Stimulated activated CD4-positive, alpha-beta T cell treated with anti-CD3 and anti-CD28 coated beads, Interleukin-2, amount 100 ng/mL, for 48 hours (primary cell): ENCODE measurements around the gene ELAC1.
"Not testable (repeated sequence)": the region's sequence is repeated elsewhere in the genome, so short reads cannot be mapped to it uniquely, and the experiment has no call there.

Source experiments
- DNase-seq, 2 donors: peaks; one replicate each; pipeline ENCODE4 v3.0.0-alpha.2; 2020

ELAC1 gene, protein sequence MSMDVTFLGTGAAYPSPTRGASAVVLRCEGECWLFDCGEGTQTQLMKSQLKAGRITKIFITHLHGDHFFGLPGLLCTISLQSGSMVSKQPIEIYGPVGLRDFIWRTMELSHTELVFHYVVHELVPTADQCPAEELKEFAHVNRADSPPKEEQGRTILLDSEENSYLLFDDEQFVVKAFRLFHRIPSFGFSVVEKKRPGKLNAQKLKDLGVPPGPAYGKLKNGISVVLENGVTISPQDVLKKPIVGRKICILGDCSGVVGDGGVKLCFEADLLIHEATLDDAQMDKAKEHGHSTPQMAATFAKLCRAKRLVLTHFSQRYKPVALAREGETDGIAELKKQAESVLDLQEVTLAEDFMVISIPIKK

GRCh38 chr18:50967714-50968661, at the start of gene ELAC1:
Gene ELAC1 (plus strand): TSS chr18:50968040. CDS start chr18:50974405, 6,365 bp downstream.
- peak; percentile 47 to 61 for DNase-seq

GRCh38 chr18:50918153-50918552, 49.7 kb upstream of the ELAC1 start:
- no peak for DNase-seq

GRCh38 chr18:50924372-50924771, 43.5 kb upstream of the ELAC1 start:
- no peak for DNase-seq

- DNase-seq, result no peak
Observed at GRCh38 chr18:50926521-50926920, 41.3 kb upstream of the ELAC1 start.

GRCh38 chr18:50928551-50928950, 39.3 kb upstream of the ELAC1 start:
- DNase-seq, result no peak

DNA sequence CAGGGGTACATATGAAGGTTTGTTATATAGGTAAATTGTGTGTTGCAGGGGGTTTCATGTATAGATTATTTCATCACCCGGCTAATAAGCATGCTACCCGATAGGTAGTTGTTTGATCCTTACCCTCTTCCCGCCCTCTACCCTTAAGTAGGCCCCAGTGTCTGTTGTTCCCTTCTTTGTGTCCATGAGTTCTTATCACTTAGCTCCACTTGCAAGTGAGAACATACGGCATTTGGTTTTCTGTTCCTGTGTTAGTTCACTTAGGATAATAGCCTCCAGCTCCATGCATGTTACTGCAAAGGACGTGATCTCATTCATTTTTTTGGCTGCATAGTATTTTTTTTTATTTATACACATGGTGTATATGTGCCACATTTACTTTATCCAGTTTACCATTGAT, 34.2 kb upstream of the ELAC1 start:
- no peak for DNase-seq

- DNase-seq, result no peak
Observed at GRCh38 chr18:50934545-50935211, 33.2 kb upstream of the ELAC1 start.

- DNase-seq, result no peak
Observed at GRCh38 chr18:50935493-50936191, 32.2 kb upstream of the ELAC1 start.

DNA sequence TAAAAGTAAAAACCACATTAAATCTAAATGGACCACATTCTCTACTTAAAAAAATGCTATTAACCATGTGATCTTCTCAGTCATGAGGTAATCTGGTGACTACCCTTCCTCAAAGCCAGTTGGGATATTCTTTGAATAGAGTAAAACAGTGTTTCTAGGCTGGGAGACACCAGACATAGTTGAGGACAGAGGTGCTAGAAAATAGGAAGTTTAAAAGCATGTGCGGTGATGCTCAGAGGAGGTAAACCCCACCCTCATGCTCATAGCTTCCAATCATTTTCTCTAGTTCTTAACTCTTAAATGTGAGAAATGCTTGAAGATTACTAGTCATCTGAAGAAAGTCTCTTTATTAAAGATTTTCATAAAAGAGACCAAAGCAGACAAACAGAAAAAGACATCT, 30.7 kb upstream of the ELAC1 start:
- no peak for DNase-seq

- DNase-seq, result no peak
Observed at GRCh38 chr18:50938912-50939311, 28.9 kb upstream of the ELAC1 start.

DNA sequence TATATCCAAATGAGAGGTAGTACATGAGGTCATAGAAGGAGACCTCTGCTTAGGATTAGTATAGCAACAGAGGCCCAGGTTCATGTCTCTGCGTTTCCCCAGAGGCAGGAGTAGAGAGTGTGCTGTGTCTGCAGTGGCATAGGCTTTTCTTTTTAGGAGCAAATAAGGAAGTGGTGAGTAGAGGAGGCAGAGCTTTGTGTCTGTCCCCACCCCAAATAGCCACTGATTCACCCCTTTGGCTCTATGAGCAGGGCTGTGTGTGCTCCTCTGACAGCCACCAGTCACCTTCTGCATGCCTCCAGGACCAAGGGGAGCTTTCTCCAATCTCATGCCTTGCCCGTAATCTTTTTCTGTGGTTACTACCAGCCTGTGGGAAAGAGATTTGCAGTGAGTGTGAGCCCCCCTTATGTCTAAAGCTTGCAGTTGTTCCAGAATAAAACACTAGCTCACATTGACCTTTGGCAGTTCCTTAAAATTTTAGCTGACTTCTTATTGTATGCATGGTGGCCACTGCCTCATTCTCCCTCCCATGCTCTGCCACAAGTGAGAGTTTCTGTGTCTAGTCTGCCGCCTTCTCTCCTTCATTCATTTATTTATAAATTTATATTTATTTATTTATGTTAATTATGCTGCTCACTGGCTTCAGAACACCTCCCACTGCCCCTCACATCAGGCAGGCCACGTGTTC, 23.5 kb upstream of the ELAC1 start:
- no peak for DNase-seq

DNA sequence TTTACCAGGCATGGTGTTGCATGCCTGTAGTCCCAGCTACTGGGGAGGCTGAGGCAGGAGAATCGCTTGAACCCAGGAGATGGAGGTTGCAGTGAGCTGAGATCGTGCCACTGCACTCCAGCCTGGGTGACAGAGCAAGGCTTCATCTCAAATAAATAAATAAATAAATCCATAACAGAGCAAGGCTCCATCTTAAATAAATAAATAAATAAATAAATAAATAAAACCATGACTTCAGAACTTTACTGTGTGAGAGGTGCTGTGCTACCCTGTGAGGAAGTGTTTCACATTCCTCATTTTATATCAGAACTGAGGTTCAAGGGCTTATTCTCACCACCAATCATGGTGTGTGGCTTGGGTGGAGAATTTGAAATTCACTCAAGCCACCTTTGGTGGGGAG, 21.9 kb upstream of the ELAC1 start:
- DNase-seq, result not testable (repeated sequence)

GRCh38 chr18:50947899-50948298, 19.9 kb upstream of the ELAC1 start:
- no peak for DNase-seq

- no peak for DNase-seq
Observed at GRCh38 chr18:50949185-50949584, 18.7 kb upstream of the ELAC1 start.

DNA sequence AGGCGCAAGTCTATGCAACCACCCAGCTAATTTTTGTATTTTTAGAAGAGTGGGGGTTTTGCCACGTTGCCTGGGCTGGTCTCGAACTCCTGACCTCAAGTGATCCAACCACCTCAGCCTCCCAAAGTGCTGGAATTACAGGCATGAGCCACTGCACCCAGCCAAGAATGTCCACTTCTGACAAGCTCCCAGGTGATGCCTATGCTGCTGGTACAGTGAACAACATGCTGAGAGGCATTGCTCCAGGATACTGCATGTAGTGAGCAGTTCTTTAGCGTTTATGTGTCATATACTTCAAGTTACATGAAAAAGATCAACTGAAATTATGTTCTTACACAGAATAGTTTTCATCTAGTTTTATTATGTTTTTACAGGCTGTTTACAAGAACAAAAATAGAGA, 17.2 kb upstream of the ELAC1 start:
- no peak for DNase-seq

- DNase-seq, result no peak
Observed at GRCh38 chr18:50953822-50954221, 14.0 kb upstream of the ELAC1 start.

GRCh38 chr18:50955253-50955652, 12.6 kb upstream of the ELAC1 start:
- no peak for DNase-seq

DNA sequence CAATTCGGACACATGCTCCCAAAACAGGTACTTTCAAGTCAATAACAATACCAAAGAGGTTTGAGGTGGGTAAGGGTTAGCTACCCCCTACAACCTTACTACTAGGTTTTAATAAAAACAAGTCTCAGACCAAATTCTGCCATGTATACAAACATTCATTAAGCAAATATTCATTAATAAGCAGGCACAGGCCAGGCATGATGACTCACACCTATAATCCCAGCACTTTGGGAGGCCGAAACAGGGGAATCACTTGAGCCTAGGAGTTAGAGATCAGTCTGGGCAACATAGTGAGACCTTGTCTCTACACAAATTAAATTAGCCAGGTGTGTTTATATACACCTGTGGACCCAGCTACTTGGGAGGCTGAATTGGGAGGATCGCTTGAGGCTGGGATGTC, 11.7 kb upstream of the ELAC1 start:
- no peak for DNase-seq

DNA sequence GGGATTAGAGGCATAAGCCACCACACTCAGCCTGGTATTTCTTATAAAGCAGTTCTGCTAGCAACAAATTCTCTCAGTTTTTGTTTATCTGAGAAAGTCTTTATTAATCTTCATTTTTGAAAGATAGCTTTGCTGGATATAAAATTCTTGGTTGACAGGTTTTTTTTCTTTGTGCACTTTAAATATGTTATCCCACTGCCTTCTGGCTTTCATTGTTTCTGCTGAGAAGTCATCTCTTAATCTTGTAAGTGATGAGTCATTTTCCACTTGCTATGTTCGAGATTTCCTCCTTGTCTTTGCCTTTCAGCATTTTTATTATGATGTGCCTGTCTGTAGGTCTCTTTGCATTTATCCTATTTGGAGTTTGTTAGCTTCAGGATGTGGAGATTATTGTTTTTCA, 5.9 kb upstream of the ELAC1 start:
- DNase-seq, result no peak

GRCh38 chr18:50969448-50969847, 1.6 kb downstream of the ELAC1 start:
- no peak for DNase-seq

GRCh38 chr18:50970006-50970405, 2.2 kb downstream of the ELAC1 start:
- no peak for DNase-seq

GRCh38 chr18:50972404-50972803, 4.6 kb downstream of the ELAC1 start:
- DNase-seq, result not testable (repeated sequence)
